Transverse colon (tissue), 4 donors: Measurements from ENCODE around the gene KCNJ16. TPM values are rescaled to one million over a fixed set of nuclear protein-coding genes. Genes with fewer than 3 reads are reported as not detected.

ENCODE experiments used
- DNase-seq: peaks from one replicate; pipeline ENCODE4 v3.0.0-alpha.2; 2019
- H3K27ac ChIP-seq, 4 donors: fragments of 200-600 bp; sonication (generic); 2 replicates each; pipeline ENCODE4 v1.5.1; 2016 to 2018; ENCODE audit warnings: inconsistent platforms in 4 of 4
- H3K27me3 ChIP-seq: fragments of 200-600 bp; sonication (generic); 2 replicates; pipeline ENCODE4 v1.5.1; 2017; ENCODE audit warnings: inconsistent platforms
- H3K36me3 ChIP-seq, 4 donors: fragments of 200-600 bp; sonication (generic); 2 replicates each; pipeline ENCODE4 v1.5.1; 2017 to 2019; ENCODE audit warnings: inconsistent platforms in 4 of 4
- H3K4me1 ChIP-seq, 4 donors: fragments of 200-600 bp; sonication (generic); 2 replicates each; pipeline ENCODE4 v1.5.1; 2017 to 2020; ENCODE audit warnings: inconsistent platforms in 4 of 4
- H3K4me3 ChIP-seq, 4 donors: fragments of 200-600 bp; sonication (generic); 1 replicate in 1 of 4; 2 replicates in 3 of 4; pipeline versions ENCODE4 v1.5.1 to v1.6.1; 2017 to 2019; ENCODE audit warnings: inconsistent platforms in 4 of 4
- H3K9me3 ChIP-seq, 2 donors: fragments of 200-600 bp; sonication (generic); 2 replicates each; pipeline ENCODE4 v1.5.1; 2017 to 2019; ENCODE audit warnings: inconsistent platforms in 2 of 2
- CTCF ChIP-seq, 5 experiments: fragments of 200-600 bp in 3 of 5; fragments of 450-650 bp in 2 of 5; sonication (generic) in 3 of 5; IDR thresholded peaks; 1 replicate in 2 of 5; 2 replicates in 3 of 5; pipeline ENCODE4 v1.5.1; 2016 to 2017; ENCODE audit warnings: antibody characterized with exemption in 5 of 5, inconsistent platforms in 3 of 5, mild to moderate bottlenecking in 2 of 5, moderate library complexity in 1 of 5
- EP300 ChIP-seq: sonication (generic); formaldehyde crosslinking; IDR thresholded peaks from one replicate; pipeline ENCODE4 v1.6.1; 2017; ENCODE audit warnings: antibody characterized with exemption, low read depth
- POLR2A ChIP-seq: fragments of 450-650 bp; IDR thresholded peaks from one replicate; pipeline ENCODE4 v1.6.1; 2016; ENCODE audit warnings: antibody characterized with exemption, mild to moderate bottlenecking, moderate library complexity
- POLR2AphosphoS5 ChIP-seq, 3 donors: sonication (generic); formaldehyde crosslinking; IDR thresholded peaks; one replicate each; pipeline ENCODE4 v1.6.1; 2016; ENCODE audit warnings: antibody characterized with exemption in 3 of 3
- WGBS, 2 donors: methylation state at CpG; one replicate each; pipeline ENCODE4 v1.1.5; 2018; ENCODE audit warnings: low coverage in 1 of 2; 5-methylcytosine and 5-hydroxymethylcytosine counted together
- in situ Hi-C, 4 donors: fragments of 200-750 bp; cut with MboI; loops; one replicate each; pipeline versions ENCODE4 v1.15.0 to v1.15.1; 2017; ENCODE audit warnings: low sequenced_read_pairs in 3 of 4, low pct_ligation_motif_present in 1 of 4, low pct_unique_long_range_greater_than_20kb in 1 of 4
- intact Hi-C: fragments of 100-400 bp; cut with DNase I; formaldehyde crosslinking; loops from one replicate; pipeline ENCODE4 v1.15.1; 2023; ENCODE audit warnings: low total_unique reads
- total RNA-seq, 4 donors: library from RNA; depleted of rRNA; stranded (reverse); fragments of >200 nt; gene quantifications; one replicate each; pipeline ENCODE4 v1.1.0, GENCODE V29; 2016

The KCNJ16 gene
- total RNA-seq, 4 donors from 2014 or later = 0.27 TPM; not detected in 3

DNA sequence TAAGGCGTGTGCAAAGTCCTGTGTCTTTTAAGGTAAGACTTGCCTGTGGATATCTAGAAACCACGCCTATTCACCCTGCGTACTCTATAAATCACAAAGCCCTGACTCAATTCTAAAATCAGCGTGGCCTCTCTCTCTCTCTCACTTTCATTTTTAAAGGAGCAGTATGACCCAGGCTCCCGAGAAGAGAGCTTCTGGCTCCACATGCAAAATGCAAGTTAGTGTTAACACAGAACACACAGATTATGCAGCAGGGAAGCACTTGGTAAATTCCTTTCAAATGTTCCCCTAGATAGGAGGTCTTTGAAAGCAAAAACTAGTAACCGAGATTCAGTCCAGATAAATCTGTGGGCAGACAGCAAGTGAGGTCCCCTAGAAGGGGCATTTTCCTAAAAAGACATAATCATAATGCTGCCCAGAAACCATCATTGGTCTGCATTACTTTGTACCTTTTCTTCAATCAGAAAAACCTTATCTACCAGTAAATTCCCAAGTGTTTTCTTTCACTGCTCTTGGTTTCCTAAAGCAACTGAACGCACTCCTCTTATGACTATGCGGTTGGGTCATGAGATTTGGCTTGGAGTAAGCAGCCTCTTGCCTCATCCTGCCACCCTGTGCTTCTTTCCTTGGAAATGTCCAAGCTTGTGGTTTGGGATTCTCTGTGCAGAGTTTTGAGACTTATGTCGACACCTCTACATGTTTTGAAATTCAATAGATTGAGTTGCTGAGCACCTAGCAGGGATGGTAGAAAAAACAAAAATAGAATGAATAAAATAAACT is 62.6 kb downstream of the KCNJ16 start:
- Histone ChIP-seq H3K4me1 (peaks cover 3 to 40% (median 18%) of the 10 kb centered on the region in 4 donors), H3K36me3 (no peaks in the 10 kb centered on the region), H3K4me3 (peak overlapping the region in 3 of 4 donors; percentile 20 to 38 (median 27)), H3K9me3 (no peaks in the 10 kb centered on the region), H3K27me3 (no peaks in the 10 kb centered on the region), H3K27ac (peak overlapping the region; percentile 73 to 79 (median 76))
- 20 to 21% methylated on average over 8 to 9 of the region's 9 CpGs for WGBS, 2 donors
- TF ChIP-seq POLR2AphosphoS5 (IDR thresholded peaks at IDR 0.05) (peak; percentile 21 to 42 (median 29)), EP300 (no peak)
- peak; percentile 32 for DNase-seq
- intact Hi-C loops = loop anchor here (10.0 kb wide), 1 partner anchor 533 kb away; no protein-coding TSS in a partner anchor
- in situ Hi-C loops = no loop called here

DNA sequence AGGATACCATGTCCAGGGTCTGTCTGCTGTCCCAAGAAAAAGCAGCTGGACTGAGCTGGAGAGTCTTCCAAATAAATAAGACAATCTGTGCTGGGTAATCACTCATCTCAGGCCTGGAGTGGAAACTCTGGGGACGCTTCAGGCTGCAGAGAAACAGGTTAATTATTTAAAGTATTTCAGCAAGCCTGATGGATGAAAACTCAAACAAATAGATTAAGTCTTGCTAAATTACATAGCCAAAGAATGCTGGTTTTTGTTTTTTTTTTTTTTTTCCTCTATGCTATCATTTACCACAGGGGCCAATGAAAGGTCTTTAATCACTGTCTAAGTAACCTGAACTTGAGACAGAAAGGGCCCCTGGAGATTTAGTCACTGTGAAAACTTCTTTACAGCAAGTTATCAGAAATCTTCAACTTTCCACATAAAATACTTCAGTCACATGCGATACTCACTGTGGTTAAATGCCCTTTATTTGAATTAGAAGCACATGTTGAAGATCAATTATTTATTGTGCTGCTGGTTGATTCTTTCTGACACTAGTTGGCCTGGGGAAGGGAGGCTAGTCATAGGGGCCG is 63.4 kb downstream of the KCNJ16 start:
- H3K27me3 ChIP-seq = no peaks in the 10 kb centered on the region
- 72 to 82% methylated on average over 3 of the region's 3 CpGs for WGBS, 2 donors
- in situ Hi-C loops = no loop called here
- intact Hi-C loops = loop anchor here (10.0 kb wide), 1 partner anchor 534 kb away; no protein-coding TSS in a partner anchor
- no peaks in the 10 kb centered on the region for H3K36me3 ChIP-seq
- H3K4me1 ChIP-seq = peaks cover 3 to 40% (median 18%) of the 10 kb centered on the region in 4 donors
- DNase-seq = no peak
- no peak for TF ChIP-seq POLR2AphosphoS5 (IDR thresholded peaks at IDR 0.05)
- TF ChIP-seq EP300 = no peak
- TF ChIP-seq POLR2A = no peak
- H3K4me3 ChIP-seq = no peak overlapping the region
- H3K27ac ChIP-seq = peak overlapping the region; percentile 73 to 79 (median 76)
- no peaks in the 10 kb centered on the region for H3K9me3 ChIP-seq

DNA sequence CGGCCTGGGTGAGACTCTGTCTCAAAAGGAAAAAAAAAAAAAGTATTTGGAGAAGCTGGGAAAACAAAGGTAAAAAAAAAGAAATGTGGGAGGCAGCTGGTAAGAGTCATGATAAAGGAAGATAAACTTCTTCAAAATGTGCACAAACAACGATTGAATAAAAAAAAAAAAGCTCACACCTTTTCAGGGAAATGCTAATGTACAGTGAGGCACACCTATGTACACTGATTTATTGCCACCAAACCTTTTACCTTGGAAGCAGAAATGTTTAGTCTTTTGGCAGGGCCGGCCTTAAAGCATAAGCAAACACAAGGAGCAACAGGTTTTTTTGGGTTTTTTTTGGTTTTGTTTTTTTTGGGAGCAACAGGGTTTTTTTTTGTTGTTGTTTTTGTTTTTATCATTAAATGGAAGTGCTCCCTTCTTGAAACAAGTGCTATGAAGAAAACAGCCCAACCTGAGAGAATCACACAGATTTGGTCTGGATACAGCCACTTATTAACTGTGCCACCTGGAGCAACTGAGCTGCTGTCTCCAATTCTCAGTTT is 64.5 kb downstream of the KCNJ16 start:
- no peaks in the 10 kb centered on the region for H3K27me3 ChIP-seq
- no peaks in the 10 kb centered on the region for H3K36me3 ChIP-seq
- TF ChIP-seq CTCF (IDR thresholded peaks at IDR 0.05) = no peak
- TF ChIP-seq POLR2A = no peak
- intact Hi-C loops (loop anchor here (10.0 kb wide), 1 partner anchor 535 kb away; no protein-coding TSS in a partner anchor), in situ Hi-C loops (no loop called here)
- H3K4me3 ChIP-seq = no peak overlapping the region
- peak overlapping the region in 1 of 4 donors; percentile 74 for H3K27ac ChIP-seq
- no peaks in the 10 kb centered on the region for H3K9me3 ChIP-seq
- DNase-seq = no peak
- H3K4me1 ChIP-seq = peaks cover 3 to 40% (median 18%) of the 10 kb centered on the region in 4 donors
- WGBS, 2 donors = 30 to 35% methylated on average over 2 to 3 of the region's 3 CpGs

DNA sequence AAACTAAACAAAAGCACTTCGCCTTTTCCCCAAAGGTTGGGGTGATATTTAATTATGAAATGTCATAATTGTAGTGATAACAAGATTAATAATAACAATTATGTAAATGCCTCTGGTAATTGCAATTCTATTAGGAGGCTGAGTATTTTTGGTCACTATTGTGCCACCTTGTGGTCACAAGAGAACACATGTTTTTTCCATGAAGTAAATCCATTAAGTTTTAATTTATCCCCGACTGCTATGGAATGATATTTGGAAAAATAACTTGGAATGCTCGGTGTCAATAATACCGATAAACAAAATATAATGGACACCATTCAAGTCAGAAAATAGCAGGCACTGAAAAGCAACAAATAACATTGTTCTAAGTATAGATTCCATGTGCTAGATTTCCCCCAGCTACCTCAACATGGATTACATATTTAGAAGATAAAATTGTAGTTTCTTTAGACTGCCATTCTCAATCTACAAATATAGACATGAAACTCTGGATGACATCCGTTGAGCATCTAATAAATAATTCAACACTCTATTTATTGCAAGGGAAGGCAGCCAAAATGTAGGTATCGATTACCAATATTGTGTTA is 69.3 kb downstream of the KCNJ16 start:
- H3K9me3 ChIP-seq = no peaks in the 10 kb centered on the region
- H3K36me3 ChIP-seq = no peaks in the 10 kb centered on the region
- H3K4me1 ChIP-seq = peaks cover 0 to 5% (median under 1%) of the 10 kb centered on the region in 4 donors
- DNase-seq = no peak
- TF ChIP-seq POLR2A (no peak), CTCF (IDR thresholded peaks at IDR 0.05) (peak; percentile 62 to 77 (median 71)), POLR2AphosphoS5 (IDR thresholded peaks at IDR 0.05) (no peak), EP300 (no peak)
- no peaks in the 10 kb centered on the region for H3K27me3 ChIP-seq
- in situ Hi-C loops (loop anchor here in 1 of 4 donors (10.0 kb wide), 1 partner anchor 570 kb away; no protein-coding TSS in a partner anchor), intact Hi-C loops (no loop called here)
- H3K4me3 ChIP-seq = no peak overlapping the region
- H3K27ac ChIP-seq = no peak overlapping the region
- 20 to 22% methylated on average over 6 of the region's 6 CpGs for WGBS, 2 donors
